Osteoblast (primary cell): Measurements from ENCODE around the gene PTPRN2. TPM values are rescaled to one million over a fixed set of nuclear protein-coding genes. Genes with fewer than 3 reads are reported as not detected.

ENCODE experiments used
- DNase-seq: peaks from one replicate; pipeline ENCODE4 v3.0.0; 2011; ENCODE audit warnings: low spot score, mixed read lengths; ENCODE audit not compliant: insufficient read length; ENCODE audit errors: missing footprints
- H2AFZ ChIP-seq: 2 replicates; pipeline ENCODE4 v1.6.0; 2011; ENCODE audit warnings: mild to moderate bottlenecking, low read length
- H3K27ac ChIP-seq: 2 replicates; pipeline ENCODE4 v1.5.1; 2011; ENCODE audit warnings: mild to moderate bottlenecking, low read depth, low read length, moderate library complexity
- H3K27me3 ChIP-seq: 2 replicates; pipeline ENCODE4 v1.6.0; 2012; ENCODE audit warnings: mild to moderate bottlenecking, control low read depth, inconsistent platforms, low read length, moderate library complexity; ENCODE audit not compliant: insufficient read depth
- H3K36me3 ChIP-seq: 2 replicates; pipeline ENCODE4 v1.5.1; 2011; ENCODE audit warnings: mild to moderate bottlenecking, low read length, control low read depth, moderate library complexity; ENCODE audit not compliant: insufficient read depth
- H3K4me1 ChIP-seq: 2 replicates; pipeline ENCODE4 v1.5.1; 2011; ENCODE audit warnings: mild to moderate bottlenecking, low read length, control low read depth, moderate library complexity; ENCODE audit not compliant: insufficient read depth
- H3K4me2 ChIP-seq: 2 replicates; pipeline ENCODE4 v1.6.0; 2011; ENCODE audit warnings: mild to moderate bottlenecking, low read length; ENCODE audit not compliant: insufficient read depth
- H3K4me3 ChIP-seq: fragments of 200-600 bp; sonication (generic); 3 replicates; pipeline ENCODE4 v1.5.1; 2012; ENCODE audit warnings: mild to moderate bottlenecking, low read length, inconsistent platforms; ENCODE audit not compliant: insufficient read depth
- H3K79me2 ChIP-seq: 2 replicates; pipeline ENCODE4 v1.6.0; 2012; ENCODE audit warnings: mild to moderate bottlenecking, low read length, control low read depth, inconsistent platforms; ENCODE audit not compliant: insufficient read depth
- H3K9me3 ChIP-seq: 2 replicates; pipeline ENCODE4 v1.5.1; 2011; ENCODE audit warnings: low read depth, low read length, control low read depth
- H4K20me1 ChIP-seq: 2 replicates; pipeline ENCODE4 v1.6.0; 2012; ENCODE audit warnings: mild to moderate bottlenecking, low read length, control low read depth; ENCODE audit not compliant: insufficient read depth
- total RNA-seq: library from RNA; depleted of rRNA; stranded (reverse); fragments of >200 nt; gene quantifications from 2 replicates; pipeline ENCODE4 v1.2.3, GENCODE V29; 2012
- TF ChIP-seq, protein P1 (sequence below): IDR thresholded peaks from 2 replicates; pipeline ENCODE4 v1.5.1; 2011; ENCODE audit warnings: mild to moderate bottlenecking, low read depth, low read length, moderate library complexity; ENCODE audit errors: extremely low read depth

The PTPRN2 gene
- total RNA-seq, 1 donor, result 0.36 TPM

DNA sequence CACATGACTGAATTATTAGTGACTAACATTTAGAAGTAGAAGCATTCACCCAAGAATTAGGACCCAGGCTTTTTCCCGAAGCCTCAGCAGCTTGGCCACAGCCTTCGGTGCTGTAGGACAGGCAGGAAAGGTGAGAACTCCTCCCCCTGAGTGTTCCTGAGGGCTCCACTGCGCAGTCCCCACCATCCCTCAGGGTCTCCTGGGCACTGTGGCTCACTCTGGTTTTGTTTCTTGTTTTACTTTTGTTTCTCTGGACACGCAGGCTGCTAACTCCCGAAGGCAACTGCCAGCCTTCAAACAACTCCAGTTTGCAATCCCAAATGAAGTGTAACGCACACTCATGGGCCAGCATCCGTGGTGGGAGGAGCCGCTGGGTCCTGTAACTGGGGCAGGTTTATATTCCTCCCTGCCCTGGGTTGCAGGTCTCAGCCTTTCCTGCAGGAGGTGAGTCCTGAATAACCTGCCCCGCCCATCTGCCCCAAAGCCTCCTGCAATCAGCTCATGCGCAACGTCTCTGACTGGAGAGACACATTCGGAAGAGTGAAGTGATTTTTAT is 492.9 kb downstream of the PTPRN2 start:
- no peaks in the 10 kb centered on the region for H4K20me1 ChIP-seq
- H3K27ac ChIP-seq, result no peak overlapping the region
- H3K36me3 ChIP-seq, result no peaks in the 10 kb centered on the region
- TF ChIP-seq, protein P1, sequence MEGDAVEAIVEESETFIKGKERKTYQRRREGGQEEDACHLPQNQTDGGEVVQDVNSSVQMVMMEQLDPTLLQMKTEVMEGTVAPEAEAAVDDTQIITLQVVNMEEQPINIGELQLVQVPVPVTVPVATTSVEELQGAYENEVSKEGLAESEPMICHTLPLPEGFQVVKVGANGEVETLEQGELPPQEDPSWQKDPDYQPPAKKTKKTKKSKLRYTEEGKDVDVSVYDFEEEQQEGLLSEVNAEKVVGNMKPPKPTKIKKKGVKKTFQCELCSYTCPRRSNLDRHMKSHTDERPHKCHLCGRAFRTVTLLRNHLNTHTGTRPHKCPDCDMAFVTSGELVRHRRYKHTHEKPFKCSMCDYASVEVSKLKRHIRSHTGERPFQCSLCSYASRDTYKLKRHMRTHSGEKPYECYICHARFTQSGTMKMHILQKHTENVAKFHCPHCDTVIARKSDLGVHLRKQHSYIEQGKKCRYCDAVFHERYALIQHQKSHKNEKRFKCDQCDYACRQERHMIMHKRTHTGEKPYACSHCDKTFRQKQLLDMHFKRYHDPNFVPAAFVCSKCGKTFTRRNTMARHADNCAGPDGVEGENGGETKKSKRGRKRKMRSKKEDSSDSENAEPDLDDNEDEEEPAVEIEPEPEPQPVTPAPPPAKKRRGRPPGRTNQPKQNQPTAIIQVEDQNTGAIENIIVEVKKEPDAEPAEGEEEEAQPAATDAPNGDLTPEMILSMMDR, result no peak
- H3K4me2 ChIP-seq, result no peak overlapping the region
- no peaks in the 10 kb centered on the region for H3K79me2 ChIP-seq
- H3K9me3 ChIP-seq, result no peaks in the 10 kb centered on the region
- no peaks in the 10 kb centered on the region for H3K27me3 ChIP-seq
- H2AFZ ChIP-seq, result no peak overlapping the region
- no peak overlapping the region for H3K4me3 ChIP-seq
- no peak for DNase-seq
- no peaks in the 10 kb centered on the region for H3K4me1 ChIP-seq

DNA sequence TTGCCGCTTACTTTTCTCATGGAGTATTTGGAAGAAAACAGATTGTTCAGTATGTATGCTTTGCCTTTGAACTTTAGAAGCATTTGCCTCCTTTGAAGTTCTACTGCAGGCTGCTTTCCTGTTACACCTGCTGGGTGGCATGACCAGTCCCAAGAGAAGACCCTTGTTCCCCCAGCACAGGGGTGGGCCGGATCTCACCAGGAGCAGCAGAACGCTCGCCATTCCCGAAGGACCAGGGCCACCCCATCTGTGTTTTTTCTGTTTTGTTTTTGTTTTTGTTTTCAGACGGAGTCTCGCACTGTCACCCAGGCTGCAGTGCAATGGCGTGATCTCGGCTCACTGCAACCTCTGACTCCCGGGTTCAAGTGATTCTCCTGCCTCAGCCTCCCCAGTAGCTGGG is 493.6 kb downstream of the PTPRN2 start:
- no peaks in the 10 kb centered on the region for H3K79me2 ChIP-seq
- H3K4me3 ChIP-seq, result no peak overlapping the region
- H3K4me1 ChIP-seq, result no peaks in the 10 kb centered on the region
- no peak overlapping the region for H2AFZ ChIP-seq
- no peak overlapping the region for H3K27ac ChIP-seq
- TF ChIP-seq, protein P1, result no peak
- H3K27me3 ChIP-seq, result no peaks in the 10 kb centered on the region
- H3K4me2 ChIP-seq, result no peak overlapping the region
- H3K36me3 ChIP-seq, result no peaks in the 10 kb centered on the region
- no peaks in the 10 kb centered on the region for H3K9me3 ChIP-seq
- DNase-seq, result no peak
- H4K20me1 ChIP-seq, result no peaks in the 10 kb centered on the region

DNA sequence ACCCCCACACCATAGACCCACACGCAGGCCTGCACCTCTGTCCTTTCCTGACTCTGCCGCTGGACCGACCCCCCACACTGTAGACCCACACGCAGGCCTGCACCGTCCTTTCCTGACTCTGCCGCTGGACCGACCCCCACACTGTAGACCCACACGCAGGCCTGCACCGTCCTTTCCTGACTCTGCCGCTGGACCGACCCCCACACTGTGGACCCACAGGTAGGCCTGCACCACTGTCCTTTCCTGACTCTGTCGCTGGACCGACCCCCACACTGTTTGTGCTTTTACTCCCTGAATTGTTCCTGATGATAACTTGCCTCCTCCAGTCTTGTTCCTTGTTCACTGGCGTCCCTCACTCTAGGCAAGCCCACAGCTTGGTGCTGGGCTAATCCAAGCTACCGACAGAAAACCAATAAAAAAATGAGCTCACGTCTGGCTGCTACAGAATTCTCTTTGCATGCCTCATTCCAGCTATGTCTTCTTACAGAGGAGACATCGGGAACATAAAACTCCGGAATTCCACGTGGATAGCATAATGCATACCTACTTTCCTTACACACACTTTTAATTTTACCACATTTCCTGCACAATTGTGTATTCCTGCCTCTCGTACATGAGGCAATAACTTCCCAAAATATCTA is 494.3 kb downstream of the PTPRN2 start:
- no peaks in the 10 kb centered on the region for H3K4me1 ChIP-seq
- no peaks in the 10 kb centered on the region for H4K20me1 ChIP-seq
- H3K9me3 ChIP-seq, result no peaks in the 10 kb centered on the region
- TF ChIP-seq, protein P1, result no peak
- H3K4me2 ChIP-seq, result no peak overlapping the region
- no peak for DNase-seq
- no peaks in the 10 kb centered on the region for H3K36me3 ChIP-seq
- H2AFZ ChIP-seq, result no peak overlapping the region
- H3K27ac ChIP-seq, result no peak overlapping the region
- no peak overlapping the region for H3K4me3 ChIP-seq
- H3K79me2 ChIP-seq, result no peaks in the 10 kb centered on the region
- H3K27me3 ChIP-seq, result no peaks in the 10 kb centered on the region

DNA sequence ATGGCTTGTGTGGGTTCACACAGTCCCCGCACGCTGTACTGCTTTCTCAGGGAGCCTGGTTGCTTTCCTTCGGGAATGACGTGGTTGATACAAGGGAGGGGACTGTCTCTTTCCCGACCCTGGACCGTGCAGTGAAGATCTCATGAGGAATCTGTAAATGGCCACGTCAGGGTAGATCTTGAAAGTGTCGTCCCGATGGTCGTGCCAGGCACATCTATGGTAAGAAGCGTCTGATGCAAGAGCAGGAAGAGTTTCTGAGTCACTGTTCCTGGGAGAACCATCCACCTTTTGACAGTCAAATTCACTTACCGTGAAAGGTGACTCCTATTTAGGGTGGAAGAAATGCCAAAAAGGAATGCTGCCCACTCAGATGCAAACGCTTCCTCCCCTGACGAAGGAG is 500.4 kb downstream of the PTPRN2 start:
- no peaks in the 10 kb centered on the region for H3K27me3 ChIP-seq
- no peaks in the 10 kb centered on the region for H4K20me1 ChIP-seq
- H3K27ac ChIP-seq, result no peak overlapping the region
- H3K4me3 ChIP-seq, result no peak overlapping the region
- H3K36me3 ChIP-seq, result no peaks in the 10 kb centered on the region
- TF ChIP-seq, protein P1, result no peak
- H3K9me3 ChIP-seq, result no peaks in the 10 kb centered on the region
- H3K79me2 ChIP-seq, result no peaks in the 10 kb centered on the region
- DNase-seq, result no peak
- no peak overlapping the region for H2AFZ ChIP-seq
- H3K4me2 ChIP-seq, result no peak overlapping the region
- no peaks in the 10 kb centered on the region for H3K4me1 ChIP-seq
